H9 (cell line): ENCODE results near the gene GRB10. TPM values are rescaled to one million over a fixed set of nuclear protein-coding genes. Genes with fewer than 3 reads are reported as not detected.

Source experiments
- DNase-seq: peaks from one replicate; pipeline ENCODE4 v3.0.0-alpha.2; 2017
- H2AFZ ChIP-seq: one replicate; pipeline ENCODE4 v1.6.1; 2013; ENCODE audit warnings: mild to moderate bottlenecking, low read length, control low read depth, moderate library complexity
- H2AK5ac ChIP-seq: 2 replicates; pipeline ENCODE4 v1.6.1; 2013; ENCODE audit warnings: low read length, control low read depth, mixed read lengths; ENCODE audit not compliant: insufficient read length
- H2BK120ac ChIP-seq: one replicate; pipeline ENCODE4 v1.6.1; 2013; ENCODE audit warnings: low read depth, mild to moderate bottlenecking, low read length, control low read depth, inconsistent platforms; ENCODE audit not compliant: poor library complexity, severe bottlenecking
- H2BK12ac ChIP-seq: 2 replicates; pipeline ENCODE4 v1.6.1; 2013; ENCODE audit warnings: low read length, control low read depth, mixed read lengths, low read depth; ENCODE audit not compliant: insufficient read length
- H2BK15ac ChIP-seq: 2 replicates; pipeline ENCODE4 v1.6.1; 2013; ENCODE audit warnings: low read depth, low read length, control low read depth
- H2BK20ac ChIP-seq: one replicate; pipeline ENCODE4 v1.6.1; 2013; ENCODE audit warnings: low read depth, mild to moderate bottlenecking, low read length, control low read depth, inconsistent platforms; ENCODE audit not compliant: poor library complexity, severe bottlenecking
- H2BK5ac ChIP-seq: 2 replicates; pipeline ENCODE4 v1.6.1; 2013; ENCODE audit warnings: low read length, control low read depth, mixed read lengths; ENCODE audit not compliant: insufficient read length
- H3K14ac ChIP-seq: 2 replicates; pipeline ENCODE4 v1.6.1; 2013; ENCODE audit warnings: low read length, control low read depth; ENCODE audit not compliant: insufficient read depth
- H3K18ac ChIP-seq: 2 replicates; pipeline ENCODE4 v1.6.1; 2013; ENCODE audit warnings: low read depth, mild to moderate bottlenecking, mixed read lengths, low read length, control low read depth; ENCODE audit not compliant: insufficient read length
- H3K23ac ChIP-seq: 2 replicates; pipeline ENCODE4 v1.6.1; 2013; ENCODE audit warnings: low read length, control low read depth, mixed read lengths, low read depth; ENCODE audit not compliant: insufficient read length
- H3K23me2 ChIP-seq: 2 replicates; pipeline ENCODE4 v1.6.1; 2013; ENCODE audit warnings: low read depth, mild to moderate bottlenecking, mixed read lengths, low read length, control low read depth; ENCODE audit not compliant: insufficient read length, poor library complexity, severe bottlenecking
- H3K27ac ChIP-seq: 2 replicates; pipeline ENCODE4 v1.5.1; 2013; ENCODE audit warnings: low read length, control low read depth, mixed read lengths, low read depth; ENCODE audit not compliant: insufficient read length
- H3K27me3 ChIP-seq: 2 replicates; pipeline ENCODE4 v1.6.1; 2013; ENCODE audit warnings: low read length, control low read depth, inconsistent platforms; ENCODE audit not compliant: insufficient read depth
- H3K4ac ChIP-seq: 2 replicates; pipeline ENCODE4 v1.6.1; 2013; ENCODE audit warnings: low read depth, mild to moderate bottlenecking, control low read depth, inconsistent platforms, low read length, moderate library complexity
- H3K4me1 ChIP-seq: 2 replicates; pipeline ENCODE4 v1.6.1; 2013; ENCODE audit warnings: low read length, control low read depth, inconsistent platforms; ENCODE audit not compliant: insufficient read depth
- H3K4me2 ChIP-seq: 2 replicates; pipeline ENCODE4 v1.6.1; 2013; ENCODE audit warnings: low read length, control low read depth, mixed read lengths; ENCODE audit not compliant: insufficient read length, insufficient read depth
- H3K56ac ChIP-seq: 2 replicates; pipeline ENCODE4 v1.6.1; 2013; ENCODE audit warnings: low read depth, mild to moderate bottlenecking, mixed read lengths, low read length, control low read depth; ENCODE audit not compliant: insufficient read length
- H3K79me1 ChIP-seq: 2 replicates; pipeline ENCODE4 v1.6.1; 2013; ENCODE audit warnings: low read depth, mild to moderate bottlenecking, moderate library complexity, low read length, control low read depth, inconsistent platforms; ENCODE audit not compliant: insufficient read depth, poor library complexity, severe bottlenecking
- H3K79me2 ChIP-seq: 2 replicates; pipeline ENCODE4 v1.6.1; 2013; ENCODE audit warnings: low read length, control low read depth, inconsistent platforms; ENCODE audit not compliant: insufficient read depth
- H3K9ac ChIP-seq: 2 replicates; pipeline ENCODE4 v1.6.1; 2013; ENCODE audit warnings: low read length, control low read depth, mixed read lengths; ENCODE audit not compliant: insufficient read length; ENCODE audit errors: extremely low read depth
- H3K9me3 ChIP-seq: one replicate; pipeline ENCODE4 v1.6.1; 2013; ENCODE audit warnings: low read depth, low read length, inconsistent platforms; ENCODE audit not compliant: control insufficient read depth
- H3T11ph ChIP-seq: one replicate; pipeline ENCODE4 v1.6.1; 2013; ENCODE audit warnings: mild to moderate bottlenecking, low read length, control low read depth, inconsistent platforms
- H4K20me1 ChIP-seq: one replicate; pipeline ENCODE4 v1.6.1; 2013; ENCODE audit not compliant: control insufficient read depth, insufficient read length, insufficient read depth
- H4K5ac ChIP-seq: 2 replicates; pipeline ENCODE4 v1.6.1; 2013; ENCODE audit warnings: low read depth, mild to moderate bottlenecking, mixed read lengths, low read length, control low read depth; ENCODE audit not compliant: insufficient read length
- H4K8ac ChIP-seq: replicated peaks from 2 replicates; pipeline ENCODE4 v1.6.1; 2013; ENCODE audit warnings: low read length, control low read depth, mixed read lengths, low read depth; ENCODE audit not compliant: insufficient read length
- H4K91ac ChIP-seq: 2 replicates; pipeline ENCODE4 v1.6.1; 2013; ENCODE audit warnings: low read depth, mild to moderate bottlenecking, moderate library complexity, mixed read lengths, low read length, control low read depth; ENCODE audit not compliant: insufficient read length
- H3K27ac Mint-ChIP-seq, 3 experiments: 2 replicates in 2 of 3; 3 replicates in 1 of 3; pipeline ENCODE4 v1.8.0; 2020 to 2021; ENCODE audit warnings: mixed read lengths in 3 of 3, mild to moderate bottlenecking in 1 of 3, moderate library complexity in 1 of 3
- H3K27me3 Mint-ChIP-seq: 2 replicates; pipeline ENCODE4 v1.8.0; 2021; ENCODE audit warnings: low read depth, mild to moderate bottlenecking, moderate library complexity, mixed read lengths
- H3K36me3 Mint-ChIP-seq, 3 experiments: 2 replicates in 2 of 3; 3 replicates in 1 of 3; pipeline ENCODE4 v1.8.0; 2020 to 2021; ENCODE audit warnings: low read depth in 3 of 3, mixed read lengths in 3 of 3; ENCODE audit not compliant: insufficient read depth in 1 of 3
- H3K4me1 Mint-ChIP-seq, 2 experiments: 2 replicates each; pipeline ENCODE4 v1.8.0; 2020; ENCODE audit warnings: mixed read lengths in 2 of 2
- H3K4me3 Mint-ChIP-seq, 2 experiments: 2 replicates in 1 of 2; 3 replicates in 1 of 2; pipeline ENCODE4 v1.8.0; 2020 to 2021; ENCODE audit warnings: mild to moderate bottlenecking in 2 of 2, mixed read lengths in 2 of 2, moderate library complexity in 1 of 2
- H3K9me3 Mint-ChIP-seq, 2 experiments: 2 replicates in 1 of 2; 3 replicates in 1 of 2; pipeline ENCODE4 v1.8.0; 2020; ENCODE audit warnings: mild to moderate bottlenecking in 2 of 2, mixed read lengths in 2 of 2, moderate library complexity in 1 of 2
- CTCF ChIP-seq: fragments of 200-600 bp; sonication (generic); conservative IDR thresholded peaks from 3 replicates; pipeline ENCODE4 v1.8.0; 2021; ENCODE audit warnings: antibody characterized with exemption, mild to moderate bottlenecking
- WGBS: extraction: QIAGEN DNeasy Blood & Tissue Kit; methylation state at CpG from one replicate; pipeline ENCODE4 v1.1.7; 2013; ENCODE audit warnings: missing lambda C conversion rate, low lambda C conversion rate, mixed read lengths; ENCODE audit not compliant: insufficient read length; ENCODE audit errors: extremely low coverage; 5-methylcytosine and 5-hydroxymethylcytosine counted together
- total RNA-seq: library from RNA; stranded (reverse); gene quantifications from 2 replicates; pipeline ENCODE4 v1.2.1, GENCODE V29; 2021

Gene GRB10
- total RNA-seq, 1 experiment from 2014 or later: 108 TPM

GRCh38 chr7:50729962-50730361 lies 52.7 kb downstream of the GRB10 start:
- Histone ChIP-seq H4K20me1 (no peaks in the 10 kb centered on the region), H3K14ac (no peak overlapping the region), H3K27me3 (no peaks in the 10 kb centered on the region), H3K4me2 (no peak overlapping the region), H3K23me2 (no peaks in the 10 kb centered on the region), H3K79me1 (peaks cover 18% of the 10 kb centered on the region), H2BK20ac (no peak overlapping the region), H4K5ac (no peak overlapping the region), H4K8ac (no peak overlapping the region), H3K4me1 (no peaks in the 10 kb centered on the region), H2BK12ac (no peak overlapping the region), H3K18ac (no peak overlapping the region), H3K9me3 (no peaks in the 10 kb centered on the region), H2AK5ac (no peak overlapping the region), H2AFZ (no peak overlapping the region), H4K91ac (no peak overlapping the region), H3K23ac (no peak overlapping the region), H3K4ac (no peak overlapping the region), H3K56ac (no peak overlapping the region), H2BK5ac (no peak overlapping the region), H3K9ac (no peak overlapping the region), H2BK15ac (no peak overlapping the region), H2BK120ac (no peak overlapping the region), H3T11ph (no peak overlapping the region), H3K27ac (no peak overlapping the region), H3K79me2 (peaks cover 14% of the 10 kb centered on the region; the same call in 1 of the 2 replicates)
- no peak for TF ChIP-seq CTCF
- no CpG with 5 or more reads among the region's 5 CpGs for WGBS
- DNase-seq: no peak
- Mint-ChIP-seq H3K27me3 (no peaks in the 10 kb centered on the region), H3K9me3 (no peaks in the 10 kb centered on the region), H3K4me1 (peaks cover 10 to 25% of the 10 kb centered on the region in 2 experiments), H3K36me3 (peaks cover 10 to 24% (median 11%) of the 10 kb centered on the region in 3 experiments; a peak in 5 of 7 replicates), H3K4me3 (no peak overlapping the region), H3K27ac (peak overlapping the region in 1 of 3 experiments; percentile 8; a peak in 1 of 7 replicates)
